PC-3 (cell line): ENCODE data around the gene TSPAN13. TPM values are rescaled to one million over a fixed set of nuclear protein-coding genes. Genes with fewer than 3 reads are reported as not detected.

Experiments
- ATAC-seq: fragments of 200-7000 bp; cut with Tn5 transposase; 2 replicates; pipeline ENCODE4 v1.9.1; 2020; ENCODE audit warnings: mild to moderate bottlenecking, moderate library complexity
- BruUV-seq: library from RNA; stranded (reverse); fragments of 400-500 nt; replicated peaks from 2 replicates; lab custom pipeline; 2021; lab: Mats Ljungman, UMichigan
- CTCF ChIA-PET: fragments of 300-600 bp; sonication (Branson Sonifier 250); formaldehyde crosslinking; loops from one replicate; lab custom pipeline; 2022; ENCODE audit warnings: antibody characterized with exemption; lab: Charles Lee
- POLR2A ChIA-PET: fragments of 300-600 bp; sonication (Branson Sonifier 250); formaldehyde crosslinking; loops from one replicate; lab custom pipeline; 2022; ENCODE audit warnings: antibody characterized with exemption; ENCODE audit not compliant: unreplicated experiment; lab: Charles Lee
- DNase-seq: peaks from one replicate; pipeline ENCODE4 v3.0.0-alpha.2; 2015
- H2AFZ ChIP-seq: fragments of 300-600 bp; sonication (generic); 2 replicates; pipeline ENCODE4 v1.6.0; 2016; ENCODE audit warnings: antibody characterized with exemption, low read length
- H3F3A ChIP-seq: fragments of 300-600 bp; sonication (generic); one replicate; pipeline ENCODE4 v1.6.0; 2017; ENCODE audit warnings: antibody characterized with exemption, low read length, control low read depth, mild to moderate bottlenecking; ENCODE audit not compliant: unreplicated experiment
- H3K27ac ChIP-seq: fragments of 300-600 bp; sonication (generic); 2 replicates; pipeline ENCODE4 v1.5.1; 2016; ENCODE audit warnings: mild to moderate bottlenecking, low read length
- H3K27me3 ChIP-seq: fragments of 300-600 bp; sonication (generic); 2 replicates; pipeline ENCODE4 v1.6.1; 2016; ENCODE audit warnings: low read length, mixed read lengths
- H3K36me3 ChIP-seq: fragments of 300-600 bp; sonication (generic); 2 replicates; pipeline ENCODE4 v1.6.1; 2016; ENCODE audit warnings: low read depth, mixed run types, low read length, mixed read lengths
- H3K4me1 ChIP-seq: fragments of 300-600 bp; sonication (generic); 2 replicates; pipeline ENCODE4 v1.5.1; 2016; ENCODE audit warnings: low read length; ENCODE audit not compliant: insufficient read depth
- H3K4me2 ChIP-seq: fragments of 300-600 bp; sonication (generic); 2 replicates; pipeline ENCODE4 v1.6.0; 2016; ENCODE audit warnings: low read length
- H3K4me3 ChIP-seq: fragments of 300-600 bp; sonication (generic); 2 replicates; pipeline ENCODE4 v1.5.1; 2016; ENCODE audit warnings: mild to moderate bottlenecking, low read length, mixed read lengths
- H3K79me2 ChIP-seq: fragments of 300-600 bp; sonication (generic); 2 replicates; pipeline ENCODE4 v1.6.1; 2017; ENCODE audit warnings: low read length, mixed read lengths
- H3K9ac ChIP-seq: fragments of 300-600 bp; sonication (generic); 2 replicates; pipeline ENCODE4 v1.6.0; 2016; ENCODE audit warnings: mild to moderate bottlenecking, low read length
- H3K9me2 ChIP-seq: fragments of 300-600 bp; sonication (generic); replicated peaks from 2 replicates; pipeline ENCODE4 v1.6.1; 2016; ENCODE audit warnings: mixed run types, low read length, mixed read lengths
- H3K9me3 ChIP-seq: fragments of 300-600 bp; sonication (generic); 2 replicates; pipeline ENCODE4 v1.6.1; 2016; ENCODE audit warnings: low read length, mixed read lengths
- H4K20me1 ChIP-seq: fragments of 300-600 bp; sonication (generic); 2 replicates; pipeline ENCODE4 v1.6.1; 2016; ENCODE audit warnings: low read length, mixed read lengths
- EZH2 ChIP-seq: fragments of 300-600 bp; sonication (generic); IDR thresholded peaks from one replicate; pipeline ENCODE4 v1.6.1; 2017; ENCODE audit warnings: antibody characterized with exemption, mild to moderate bottlenecking, low read length; ENCODE audit not compliant: unreplicated experiment
- EZH2phosphoT487 ChIP-seq: fragments of 300-600 bp; sonication (generic); IDR thresholded peaks from 2 replicates; pipeline ENCODE4 v1.6.1; 2018; ENCODE audit warnings: mild to moderate bottlenecking, antibody characterized with exemption, low read length, borderline replicate concordance
- intact Hi-C: fragments of 100-400 bp; cut with micrococcal nuclease; formaldehyde crosslinking; loops from 2 replicates; pipeline ENCODE4 v1.9.0; 2023
- total RNA-seq: library from RNA; depleted of rRNA; stranded (reverse); fragments of >200 nt; gene quantifications from 2 replicates; pipeline ENCODE4 v1.2.3, GENCODE V29; 2014
- TF ChIP-seq, protein P1 (sequence below): fragments of 300-600 bp; sonication (generic); conservative IDR thresholded peaks from 2 replicates; pipeline ENCODE4 v1.5.1; 2017; ENCODE audit warnings: antibody characterized with exemption, low read depth, mild to moderate bottlenecking, low read length

The TSPAN13 gene
- total RNA-seq, 1 experiment from 2014 or later = 34.9 TPM

GRCh38 chr7:16708980-16709379, 44.6 kb upstream of the TSPAN13 start:
- no peak overlapping the region for H3K4me2 ChIP-seq
- no peak overlapping the region for H3K9ac ChIP-seq
- intact Hi-C loops = no loop called here
- no TSS peak for BruUV-seq
- no peaks in the 10 kb centered on the region for H3K27me3 ChIP-seq
- no peaks in the 10 kb centered on the region for H3F3A ChIP-seq
- H3K9me3 ChIP-seq = no peaks in the 10 kb centered on the region
- H4K20me1 ChIP-seq = no peaks in the 10 kb centered on the region
- POLR2A ChIA-PET = no interaction called here
- H3K4me3 ChIP-seq = no peak overlapping the region
- TF ChIP-seq, protein P1, sequence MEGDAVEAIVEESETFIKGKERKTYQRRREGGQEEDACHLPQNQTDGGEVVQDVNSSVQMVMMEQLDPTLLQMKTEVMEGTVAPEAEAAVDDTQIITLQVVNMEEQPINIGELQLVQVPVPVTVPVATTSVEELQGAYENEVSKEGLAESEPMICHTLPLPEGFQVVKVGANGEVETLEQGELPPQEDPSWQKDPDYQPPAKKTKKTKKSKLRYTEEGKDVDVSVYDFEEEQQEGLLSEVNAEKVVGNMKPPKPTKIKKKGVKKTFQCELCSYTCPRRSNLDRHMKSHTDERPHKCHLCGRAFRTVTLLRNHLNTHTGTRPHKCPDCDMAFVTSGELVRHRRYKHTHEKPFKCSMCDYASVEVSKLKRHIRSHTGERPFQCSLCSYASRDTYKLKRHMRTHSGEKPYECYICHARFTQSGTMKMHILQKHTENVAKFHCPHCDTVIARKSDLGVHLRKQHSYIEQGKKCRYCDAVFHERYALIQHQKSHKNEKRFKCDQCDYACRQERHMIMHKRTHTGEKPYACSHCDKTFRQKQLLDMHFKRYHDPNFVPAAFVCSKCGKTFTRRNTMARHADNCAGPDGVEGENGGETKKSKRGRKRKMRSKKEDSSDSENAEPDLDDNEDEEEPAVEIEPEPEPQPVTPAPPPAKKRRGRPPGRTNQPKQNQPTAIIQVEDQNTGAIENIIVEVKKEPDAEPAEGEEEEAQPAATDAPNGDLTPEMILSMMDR = 0 out of 2 replicates have a peak, but pooled peaks have one; percentile 8
- TF ChIP-seq EZH2phosphoT487 = no peak
- peaks cover 28% of the 10 kb centered on the region for H3K4me1 ChIP-seq
- ATAC-seq (peak; percentile 82), DNase-seq (peak; percentile 82)
- CTCF ChIA-PET = no interaction called here
- peaks cover 29% of the 10 kb centered on the region for H3K36me3 ChIP-seq
- peak overlapping the region; percentile 46 for H3K27ac ChIP-seq
- H2AFZ ChIP-seq = no peak overlapping the region
- H3K79me2 ChIP-seq = no peaks in the 10 kb centered on the region
- no peaks in the 10 kb centered on the region for H3K9me2 ChIP-seq

DNA sequence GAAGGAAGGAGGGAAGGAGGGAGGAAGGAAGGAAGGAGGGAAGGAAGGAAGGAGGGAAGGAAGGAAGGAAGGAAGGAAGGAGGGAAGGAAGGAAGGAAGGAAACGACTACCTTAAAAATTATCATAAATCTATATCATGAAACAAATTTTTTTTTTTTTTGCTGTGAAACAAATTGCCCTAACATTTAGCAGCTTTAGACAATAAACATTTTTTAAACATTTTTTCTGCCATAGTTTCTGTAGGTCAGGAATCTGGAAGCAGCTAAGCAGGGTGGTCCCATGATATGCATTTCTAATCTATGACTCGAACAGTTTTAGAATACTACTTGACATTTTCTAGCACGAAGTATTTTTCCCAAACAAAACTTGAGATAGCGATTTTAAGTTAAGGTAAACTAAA, 42.9 kb upstream of the TSPAN13 start:
- CTCF ChIA-PET = interaction anchor here (1.1 kb wide), 1 partner anchor 15 kb away, joined by 6 read pairs; no protein-coding TSS in a partner anchor
- BruUV-seq = no TSS peak
- H2AFZ ChIP-seq = no peak overlapping the region
- H3F3A ChIP-seq = no peaks in the 10 kb centered on the region
- no peaks in the 10 kb centered on the region for H3K79me2 ChIP-seq
- no peak overlapping the region for H3K9ac ChIP-seq
- no peaks in the 10 kb centered on the region for H4K20me1 ChIP-seq
- DNase-seq = no peak
- ATAC-seq = no peak
- H3K4me2 ChIP-seq = no peak overlapping the region
- no peak overlapping the region for H3K4me3 ChIP-seq
- peaks cover 19% of the 10 kb centered on the region for H3K36me3 ChIP-seq
- no peaks in the 10 kb centered on the region for H3K27me3 ChIP-seq
- TF ChIP-seq EZH2 = no peak
- TF ChIP-seq, protein P1 = no peak
- no peak for TF ChIP-seq EZH2phosphoT487
- intact Hi-C loops = loop anchor here (5.0 kb wide), 1 partner anchor 57 kb away; no protein-coding TSS in a partner anchor
- H3K4me1 ChIP-seq = peaks cover 28% of the 10 kb centered on the region
- no peak overlapping the region for H3K27ac ChIP-seq
- no peaks in the 10 kb centered on the region for H3K9me2 ChIP-seq
- no peaks in the 10 kb centered on the region for H3K9me3 ChIP-seq
- POLR2A ChIA-PET = no interaction called here

DNA sequence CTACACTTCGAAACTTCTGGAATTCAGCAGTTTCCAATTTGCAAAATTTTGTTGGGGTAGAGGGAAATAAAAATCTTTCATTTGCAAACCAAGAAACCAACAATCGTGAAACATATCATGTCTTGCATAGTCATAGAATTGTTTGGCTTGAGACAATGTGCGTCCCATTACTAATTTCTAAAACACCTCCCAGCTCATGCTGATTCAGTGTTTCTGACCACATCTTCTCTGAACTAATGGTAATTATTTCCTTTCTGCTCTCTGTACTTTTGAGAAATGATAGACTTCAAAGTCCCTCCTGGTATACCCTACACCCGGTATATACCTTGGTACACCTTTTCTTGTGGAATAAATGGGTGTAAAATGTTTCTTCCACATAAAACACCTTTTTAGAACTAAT, 41.8 kb upstream of the TSPAN13 start:
- H3K4me1 ChIP-seq = peaks cover 28% of the 10 kb centered on the region
- H3K9me3 ChIP-seq = no peaks in the 10 kb centered on the region
- no peak overlapping the region for H3K9ac ChIP-seq
- no peaks in the 10 kb centered on the region for H3K27me3 ChIP-seq
- no peaks in the 10 kb centered on the region for H3K79me2 ChIP-seq
- TF ChIP-seq EZH2 (no peak), EZH2phosphoT487 (no peak)
- TF ChIP-seq, protein P1 = no peak
- ChIA-PET CTCF (no interaction called here), POLR2A (no interaction called here)
- H2AFZ ChIP-seq = no peak overlapping the region
- H3K27ac ChIP-seq = peak overlapping the region; percentile 37
- H3F3A ChIP-seq = no peaks in the 10 kb centered on the region
- no peak for ATAC-seq
- no peak overlapping the region for H3K4me2 ChIP-seq
- H4K20me1 ChIP-seq = no peaks in the 10 kb centered on the region
- intact Hi-C loops = loop anchor here (5.0 kb wide), 1 partner anchor 56 kb away; no protein-coding TSS in a partner anchor
- peaks cover 11% of the 10 kb centered on the region for H3K36me3 ChIP-seq
- DNase-seq = peak; percentile 22
- BruUV-seq = no TSS peak
- H3K9me2 ChIP-seq = no peaks in the 10 kb centered on the region
- H3K4me3 ChIP-seq = no peak overlapping the region
